GM19463 (cell line): Measurements from ENCODE around the gene WDHD1.
"Not testable (repeated sequence)": the region's sequence is repeated elsewhere in the genome, so short reads cannot be mapped to it uniquely, and the experiment has no call there.

Experiments used
- ATAC-seq: cut with Tn5 transposase; IDR thresholded peaks from one replicate; pipeline ENCODE4 v1.9.1; 2021; ENCODE audit warnings: mild to moderate bottlenecking, moderate library complexity; ENCODE audit not compliant: unreplicated experiment

WDHD1 gene

GRCh38 chr14:54918427-54918826 is 108.5 kb downstream of the WDHD1 start:
- ATAC-seq: no peak

GRCh38 chr14:54916101-54916500 is 110.8 kb downstream of the WDHD1 start:
- ATAC-seq: no peak

- ATAC-seq: no peak
Measured at GRCh38 chr14:54909817-54910558, 116.9 kb downstream of the WDHD1 start.

GRCh38 chr14:54908973-54909372 is 117.9 kb downstream of the WDHD1 start:
- ATAC-seq: not testable (repeated sequence)

- ATAC-seq: no peak
Measured at GRCh38 chr14:54908190-54908589, 118.7 kb downstream of the WDHD1 start.

- no peak for ATAC-seq
Measured at GRCh38 chr14:54906075-54906474, 120.8 kb downstream of the WDHD1 start.

GRCh38 chr14:54902521-54903420 is 124.1 kb downstream of the WDHD1 start, which contains the start of gene GCH1:
Gene GCH1 (minus strand): TSS chr14:54902826. CDS start chr14:54902663, 163 bp downstream.
- ATAC-seq: peak; percentile 84

- ATAC-seq: peak; percentile 52
Measured at GRCh38 chr14:54902143-54902520, 124.8 kb downstream of the WDHD1 start.

GRCh38 chr14:54901380-54902142 is 125.3 kb downstream of the WDHD1 start:
- no peak for ATAC-seq

- ATAC-seq: no peak
Measured at GRCh38 chr14:54899573-54899972, 127.3 kb downstream of the WDHD1 start.

GRCh38 chr14:54897809-54898555 is 128.9 kb downstream of the WDHD1 start:
- ATAC-seq: not testable (repeated sequence)

- ATAC-seq: no peak
Measured at GRCh38 chr14:54895683-54896082, 131.2 kb downstream of the WDHD1 start.

- no peak for ATAC-seq
Measured at GRCh38 chr14:54894995-54895394, 131.9 kb downstream of the WDHD1 start.

- no peak for ATAC-seq
Measured at GRCh38 chr14:54893151-54893760, 133.6 kb downstream of the WDHD1 start.

GRCh38 chr14:54891471-54892245 is 135.2 kb downstream of the WDHD1 start:
- no peak for ATAC-seq

GRCh38 chr14:54890788-54891187 is 136.1 kb downstream of the WDHD1 start:
- peak; percentile 79 for ATAC-seq

GRCh38 chr14:54889919-54890318 is 137.0 kb downstream of the WDHD1 start:
- ATAC-seq: no peak
